WI38 (cell line): ENCODE data around the gene KIRREL1.

Experiments
- H3K4me3 ChIP-seq: 2 replicates; pipeline ENCODE4 v1.5.1; 2011; ENCODE audit warnings: low read depth, mild to moderate bottlenecking, control low read depth, low read length
- CTCF ChIP-seq: IDR thresholded peaks from 2 replicates; pipeline ENCODE4 v1.5.1; 2012; ENCODE audit warnings: low read depth, mild to moderate bottlenecking, control low read depth, low read length

Gene KIRREL1

GRCh38 chr1:157975228-157975950, 18.1 kb upstream of the KIRREL1 start:
- no peak for TF ChIP-seq CTCF
- H3K4me3 ChIP-seq: no peak overlapping the region

- TF ChIP-seq CTCF: no peak
- no peak overlapping the region for H3K4me3 ChIP-seq
Observed at GRCh38 chr1:157976888-157977287, 16.6 kb upstream of the KIRREL1 start.

- no peak overlapping the region for H3K4me3 ChIP-seq
- no peak for TF ChIP-seq CTCF
Observed at GRCh38 chr1:157978586-157979403, 14.7 kb upstream of the KIRREL1 start.

- no peak overlapping the region for H3K4me3 ChIP-seq
- no peak for TF ChIP-seq CTCF
Observed at GRCh38 chr1:157982136-157982535, 11.3 kb upstream of the KIRREL1 start.

DNA sequence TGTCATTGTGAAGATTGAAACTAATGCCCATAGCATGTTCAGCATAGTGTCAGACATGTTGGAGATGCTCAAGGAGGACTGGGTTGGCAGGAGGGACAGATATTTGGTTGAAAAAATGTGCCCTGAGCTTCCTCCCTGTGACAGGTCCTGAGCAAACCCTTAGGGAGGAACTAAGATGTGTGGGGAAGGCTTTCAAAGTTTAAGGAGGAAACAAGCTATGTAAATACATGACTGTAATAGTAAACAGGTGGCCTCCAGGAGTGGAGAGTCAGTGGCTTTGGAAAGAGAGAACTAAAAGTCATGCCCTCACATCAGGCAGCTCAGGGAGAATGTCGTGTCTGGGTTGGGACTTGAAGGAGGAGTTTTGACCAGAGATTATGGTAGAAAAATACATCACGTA, 9.7 kb upstream of the KIRREL1 start:
- no peak for TF ChIP-seq CTCF
- no peak overlapping the region for H3K4me3 ChIP-seq

- H3K4me3 ChIP-seq: no peak overlapping the region
- TF ChIP-seq CTCF: no peak
Observed at GRCh38 chr1:157984469-157984868, 9.0 kb upstream of the KIRREL1 start.

DNA sequence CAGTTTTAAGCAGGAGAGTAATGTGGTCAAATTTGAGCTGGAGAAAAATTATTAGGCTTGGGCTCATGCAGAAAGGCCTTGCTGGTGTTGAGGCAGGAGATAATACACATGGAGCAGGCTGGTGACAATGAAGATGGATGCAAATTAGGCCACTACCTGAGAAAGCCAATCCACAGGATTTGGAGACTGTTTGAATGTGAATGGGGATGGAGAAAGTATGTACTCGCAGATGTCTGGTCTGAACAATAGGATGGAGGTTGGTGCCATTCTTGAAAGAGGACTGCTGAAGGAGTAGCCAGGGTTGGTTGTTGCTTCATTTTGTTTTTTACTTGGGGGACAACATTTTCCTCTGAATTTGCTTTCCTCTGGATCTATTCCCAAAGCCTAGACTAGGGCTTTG, 8.0 kb upstream of the KIRREL1 start:
- H3K4me3 ChIP-seq: no peak overlapping the region
- TF ChIP-seq CTCF: no peak
